Kidney epithelial cell (primary cell): ENCODE measurements around the gene ADGRB2. TPM values are rescaled to one million over a fixed set of nuclear protein-coding genes. Genes with fewer than 3 reads are reported as not detected.

Experiments
- DNase-seq: peaks from one replicate; pipeline ENCODE4 v3.0.0-alpha.2; 2010; ENCODE audit warnings: low read depth
- H3K27me3 ChIP-seq: 2 replicates; pipeline ENCODE4 v1.6.0; 2011; ENCODE audit warnings: low read length; ENCODE audit not compliant: control insufficient read depth, insufficient read depth
- H3K36me3 ChIP-seq: 2 replicates; pipeline ENCODE4 v1.5.1; 2011; ENCODE audit warnings: low read length; ENCODE audit not compliant: control insufficient read depth, insufficient read depth
- H3K4me3 ChIP-seq: 2 replicates; pipeline ENCODE4 v1.5.1; 2011; ENCODE audit warnings: low read depth, mild to moderate bottlenecking, control low read depth, low read length
- total RNA-seq: library from RNA; depleted of rRNA; stranded (reverse); fragments of >200 nt; gene quantifications from 2 replicates; pipeline ENCODE4 v1.2.3, GENCODE V29; 2015
- TF ChIP-seq, protein P1 (sequence below): IDR thresholded peaks from 2 replicates; pipeline ENCODE4 v1.5.1; 2011; ENCODE audit warnings: mild to moderate bottlenecking, moderate library complexity, low read length, control low read depth, inconsistent platforms; ENCODE audit not compliant: insufficient read depth, poor library complexity, severe bottlenecking

ADGRB2 gene
- total RNA-seq, 1 donor from 2014 or later, result 1.5 TPM

DNA sequence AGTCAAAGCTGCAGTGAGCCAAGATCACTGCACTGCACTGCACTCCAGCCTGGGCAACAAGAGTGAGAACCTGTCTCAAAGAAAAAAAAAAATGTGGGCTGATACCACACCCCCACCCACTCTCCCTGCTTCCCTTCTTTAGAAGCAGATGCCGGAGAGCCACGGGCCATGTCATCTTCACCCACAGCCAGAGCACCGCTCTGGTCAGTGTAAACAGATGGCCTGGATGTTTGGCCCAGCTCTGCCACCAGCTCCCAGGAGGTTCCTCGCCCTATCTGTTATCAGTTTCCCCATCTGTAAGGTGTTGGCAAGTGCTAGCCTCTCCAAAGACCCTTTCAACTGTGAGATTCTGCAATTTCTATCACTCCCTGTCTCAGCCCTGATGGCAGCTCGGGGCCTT, 11.9 kb upstream of the ADGRB2 start:
- TF ChIP-seq, protein P1, sequence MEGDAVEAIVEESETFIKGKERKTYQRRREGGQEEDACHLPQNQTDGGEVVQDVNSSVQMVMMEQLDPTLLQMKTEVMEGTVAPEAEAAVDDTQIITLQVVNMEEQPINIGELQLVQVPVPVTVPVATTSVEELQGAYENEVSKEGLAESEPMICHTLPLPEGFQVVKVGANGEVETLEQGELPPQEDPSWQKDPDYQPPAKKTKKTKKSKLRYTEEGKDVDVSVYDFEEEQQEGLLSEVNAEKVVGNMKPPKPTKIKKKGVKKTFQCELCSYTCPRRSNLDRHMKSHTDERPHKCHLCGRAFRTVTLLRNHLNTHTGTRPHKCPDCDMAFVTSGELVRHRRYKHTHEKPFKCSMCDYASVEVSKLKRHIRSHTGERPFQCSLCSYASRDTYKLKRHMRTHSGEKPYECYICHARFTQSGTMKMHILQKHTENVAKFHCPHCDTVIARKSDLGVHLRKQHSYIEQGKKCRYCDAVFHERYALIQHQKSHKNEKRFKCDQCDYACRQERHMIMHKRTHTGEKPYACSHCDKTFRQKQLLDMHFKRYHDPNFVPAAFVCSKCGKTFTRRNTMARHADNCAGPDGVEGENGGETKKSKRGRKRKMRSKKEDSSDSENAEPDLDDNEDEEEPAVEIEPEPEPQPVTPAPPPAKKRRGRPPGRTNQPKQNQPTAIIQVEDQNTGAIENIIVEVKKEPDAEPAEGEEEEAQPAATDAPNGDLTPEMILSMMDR, result no peak
- no peak overlapping the region for H3K4me3 ChIP-seq

DNA sequence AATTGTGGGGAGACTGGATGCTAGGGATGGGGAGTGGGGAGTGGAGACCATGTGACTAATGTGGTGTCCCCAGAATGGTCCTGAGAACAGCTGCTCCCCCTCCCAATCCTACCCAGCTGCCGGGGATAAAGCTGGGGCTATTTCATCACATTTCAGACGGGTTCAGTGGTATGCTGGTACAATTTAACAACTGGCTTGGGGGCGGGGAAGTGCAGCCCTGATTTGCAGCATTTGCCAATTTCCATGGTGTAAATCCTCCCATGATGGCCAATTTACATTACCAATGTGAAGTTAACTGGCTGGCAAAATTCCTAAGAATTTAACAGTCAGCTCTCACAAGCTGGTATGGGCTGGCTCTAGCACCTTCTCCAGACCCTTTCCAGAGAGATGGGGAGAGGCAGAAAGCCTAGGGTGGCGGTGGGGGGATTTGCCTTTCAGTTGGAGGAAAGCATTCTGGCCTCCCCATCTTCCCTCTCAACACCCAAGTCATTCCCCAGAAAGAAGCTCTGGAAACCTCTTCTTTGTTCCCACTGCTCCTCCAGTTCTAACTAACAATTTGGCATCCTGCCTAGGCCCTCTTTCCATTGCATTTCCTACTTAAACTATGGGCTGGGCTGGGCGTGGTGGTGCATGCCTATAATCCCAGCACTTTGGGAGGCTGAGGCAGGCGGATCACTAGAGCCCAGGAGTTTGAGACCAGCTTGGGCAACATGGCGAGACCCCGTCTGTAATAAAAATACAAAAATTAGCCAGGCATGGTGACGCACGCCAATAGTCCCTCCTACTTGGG, 11.3 kb upstream of the ADGRB2 start:
- DNase-seq, result no peak
- H3K36me3 ChIP-seq, result no peaks in the 10 kb centered on the region
- H3K27me3 ChIP-seq, result peaks cover 44% of the 10 kb centered on the region
- no peak overlapping the region for H3K4me3 ChIP-seq
- TF ChIP-seq, protein P1, result no peak

More for the DNA sequence above, 11.9 kb upstream of the ADGRB2 start:
- DNase-seq, result no peak
- Histone ChIP-seq H3K27me3 (peaks cover 44% of the 10 kb centered on the region), H3K36me3 (no peaks in the 10 kb centered on the region)

DNA sequence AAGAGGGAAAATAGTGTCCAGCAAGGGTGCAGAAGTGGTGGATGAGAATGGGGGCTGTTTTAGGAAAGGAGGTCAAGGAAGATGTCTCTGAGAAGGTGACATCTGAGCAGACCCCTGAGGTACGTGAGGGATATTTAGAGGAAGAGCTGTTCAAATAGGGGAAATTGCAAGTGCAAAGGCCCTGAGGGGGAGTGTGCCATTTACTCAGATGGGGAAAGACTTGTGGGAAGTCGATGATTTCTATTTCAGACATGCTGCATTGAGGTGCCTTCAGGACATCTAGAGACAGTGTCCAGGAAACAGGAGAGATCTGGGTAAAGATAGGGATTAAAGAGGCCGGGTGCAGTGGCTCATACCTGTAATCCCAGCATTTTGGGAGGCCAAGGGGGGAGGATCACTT, 10.4 kb upstream of the ADGRB2 start:
- H3K27me3 ChIP-seq, result peaks cover 44% of the 10 kb centered on the region
- no peak overlapping the region for H3K4me3 ChIP-seq
- no peaks in the 10 kb centered on the region for H3K36me3 ChIP-seq
- TF ChIP-seq, protein P1, result no peak
- DNase-seq, result no peak

DNA sequence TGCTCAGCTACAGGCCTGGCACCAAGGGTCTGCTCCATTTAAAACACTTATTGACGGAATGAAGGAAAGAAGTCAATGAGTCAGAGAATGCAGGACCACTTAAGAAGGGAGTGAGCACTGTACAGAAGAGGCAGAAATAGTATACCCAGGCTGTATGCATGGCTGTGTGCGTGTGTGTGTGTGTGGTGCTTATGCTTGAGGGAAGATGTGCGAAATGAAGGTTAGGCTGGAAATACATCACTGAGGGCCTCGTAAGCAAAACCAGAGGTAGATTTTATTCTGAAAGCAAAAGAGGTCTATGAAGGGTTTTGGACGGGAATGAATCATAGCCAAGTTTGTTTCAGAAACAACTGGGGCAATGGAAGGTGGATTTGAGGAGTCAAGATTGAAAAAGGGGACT, 9.7 kb upstream of the ADGRB2 start:
- DNase-seq, result no peak
- no peaks in the 10 kb centered on the region for H3K36me3 ChIP-seq
- H3K27me3 ChIP-seq, result peaks cover 44% of the 10 kb centered on the region
- H3K4me3 ChIP-seq, result no peak overlapping the region
- TF ChIP-seq, protein P1, result no peak

DNA sequence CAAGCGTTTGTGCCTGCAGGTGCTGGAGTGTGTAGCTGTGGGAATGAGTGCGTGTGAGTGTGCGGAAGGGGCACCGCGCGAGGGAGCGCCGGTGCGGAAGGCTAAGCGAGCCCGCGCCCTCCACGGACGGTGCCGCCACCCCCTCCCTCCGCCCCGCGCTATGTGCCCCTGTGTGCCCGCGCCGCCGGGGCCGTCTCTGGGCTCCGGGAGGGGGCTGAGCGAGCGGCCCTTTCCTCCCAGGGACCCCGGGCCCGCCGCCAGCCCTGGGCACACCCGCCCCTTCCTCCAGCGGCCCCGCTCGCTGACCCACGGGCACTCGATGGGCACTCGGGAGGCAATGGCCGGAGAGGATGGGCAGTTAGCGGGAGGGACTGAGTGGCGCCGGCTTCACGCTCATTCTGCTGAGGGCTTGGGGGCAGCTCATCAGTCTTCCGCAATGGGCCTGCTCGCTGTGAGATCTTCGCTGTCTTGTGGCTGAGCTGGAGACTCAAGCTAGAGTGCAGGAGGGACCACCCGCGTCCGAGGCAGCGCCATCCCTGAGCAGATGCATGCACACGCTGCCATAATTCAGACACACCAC, 8.6 kb upstream of the ADGRB2 start:
- no peaks in the 10 kb centered on the region for H3K36me3 ChIP-seq
- DNase-seq, result no peak
- H3K27me3 ChIP-seq, result peaks cover 44% of the 10 kb centered on the region
- H3K4me3 ChIP-seq, result no peak overlapping the region
- TF ChIP-seq, protein P1, result no peak
